MM.1S (cell line): ENCODE measurements around the gene NFE2L3.
A peak's percentile ranks its signal among the peaks of the same experiment; 100 is the strongest.

Experiments used
- DNase-seq: peaks from one replicate; pipeline ENCODE4 v3.0.0-alpha.2; 2015
- H2AFZ ChIP-seq: fragments of 300-600 bp; sonication (generic); 2 replicates; pipeline ENCODE4 v1.6.0; 2016; ENCODE audit warnings: antibody characterized with exemption, low read length
- H3F3A ChIP-seq: fragments of 300-600 bp; sonication (generic); 2 replicates; pipeline ENCODE4 v1.6.1; 2016; ENCODE audit warnings: mild to moderate bottlenecking, antibody characterized with exemption, low read length, moderate library complexity, mixed read lengths; ENCODE audit not compliant: insufficient read depth
- H3K27ac ChIP-seq: fragments of 300-600 bp; sonication (generic); 2 replicates; pipeline ENCODE4 v1.5.1; 2016; ENCODE audit warnings: mild to moderate bottlenecking, low read length
- H3K27me3 ChIP-seq: fragments of 300-600 bp; sonication (generic); replicated peaks from 2 replicates; pipeline ENCODE4 v1.6.0; 2016; ENCODE audit warnings: low read length; ENCODE audit not compliant: insufficient read depth
- H3K36me3 ChIP-seq: fragments of 300-600 bp; sonication (generic); replicated peaks from 2 replicates; pipeline ENCODE4 v1.6.1; 2016; ENCODE audit warnings: mild to moderate bottlenecking, low read length, mixed read lengths; ENCODE audit not compliant: insufficient read depth
- H3K4me1 ChIP-seq: fragments of 300-600 bp; sonication (generic); 2 replicates; pipeline ENCODE4 v1.6.1; 2016; ENCODE audit warnings: low read length, mixed read lengths
- H3K4me2 ChIP-seq: fragments of 300-600 bp; sonication (generic); 2 replicates; pipeline ENCODE4 v1.6.0; 2016; ENCODE audit warnings: low read depth, low read length
- H3K4me3 ChIP-seq: fragments of 300-600 bp; sonication (generic); 2 replicates; pipeline ENCODE4 v1.5.1; 2016; ENCODE audit warnings: low read length, mixed read lengths
- H3K79me2 ChIP-seq: fragments of 300-600 bp; sonication (generic); 2 replicates; pipeline ENCODE4 v1.6.1; 2016; ENCODE audit warnings: mixed run types, low read length, mixed read lengths
- H3K9ac ChIP-seq: fragments of 300-600 bp; sonication (generic); 2 replicates; pipeline ENCODE4 v1.6.1; 2016; ENCODE audit warnings: low read length, mixed read lengths
- H3K9me2 ChIP-seq: fragments of 300-600 bp; sonication (generic); replicated peaks from 2 replicates; pipeline ENCODE4 v1.6.1; 2016; ENCODE audit warnings: mild to moderate bottlenecking, low read length, mixed read lengths; ENCODE audit not compliant: insufficient read depth
- H3K9me3 ChIP-seq: fragments of 300-600 bp; sonication (generic); replicated peaks from 2 replicates; pipeline ENCODE4 v1.6.1; 2016; ENCODE audit warnings: mild to moderate bottlenecking, low read length, mixed read lengths; ENCODE audit not compliant: insufficient read depth
- H4K20me1 ChIP-seq: fragments of 300-600 bp; sonication (generic); 2 replicates; pipeline ENCODE4 v1.6.1; 2016; ENCODE audit warnings: mild to moderate bottlenecking, low read length, moderate library complexity, mixed read lengths; ENCODE audit not compliant: insufficient read depth
- CTCF ChIP-seq: fragments of 300-600 bp; sonication (generic); IDR thresholded peaks from 2 replicates; pipeline ENCODE4 v1.5.1; 2016; ENCODE audit warnings: antibody characterized with exemption, low read length, mixed read lengths
- EZH2 ChIP-seq: fragments of 300-600 bp; sonication (generic); optimal IDR thresholded peaks from 2 replicates; pipeline ENCODE3; 2017; ENCODE audit warnings: low read depth, mild to moderate bottlenecking, antibody characterized with exemption, low read length, mixed read lengths
- EZH2phosphoT487 ChIP-seq: fragments of 300-600 bp; sonication (generic); IDR thresholded peaks from 2 replicates; pipeline ENCODE4 v1.6.1; 2018; ENCODE audit warnings: antibody characterized with exemption, low read length

The NFE2L3 gene

GRCh38 chr7:26157520-26158105, 5.6 kb downstream of the NFE2L3 start:
- Histone ChIP-seq H3K27me3 (no peaks in the 10 kb centered on the region), H3K27ac (peak overlapping the region; percentile 84), H3K79me2 (peaks cover 91% of the 10 kb centered on the region), H3K36me3 (no peaks in the 10 kb centered on the region), H3F3A (peaks cover 41% of the 10 kb centered on the region), H3K4me2 (peak overlapping the region; percentile 85), H3K4me3 (peak overlapping the region; percentile 44), H3K9me2 (no peaks in the 10 kb centered on the region), H3K4me1 (peaks cover 43% of the 10 kb centered on the region), H2AFZ (no peak overlapping the region), H3K9me3 (no peaks in the 10 kb centered on the region), H4K20me1 (no peaks in the 10 kb centered on the region), H3K9ac (peak overlapping the region; percentile 43; the same call in 1 of the 2 replicates)
- no peak for DNase-seq
- TF ChIP-seq EZH2phosphoT487 = no peak
- no peak for TF ChIP-seq CTCF
- TF ChIP-seq EZH2 = no peak

GRCh38 chr7:26159243-26159642, 7.2 kb downstream of the NFE2L3 start:
- no peak overlapping the region for H3K9ac ChIP-seq
- H3K4me3 ChIP-seq = no peak overlapping the region
- no peak for DNase-seq
- peak overlapping the region; percentile 8; the same call in 1 of the 2 replicates for H3K4me2 ChIP-seq
- no peaks in the 10 kb centered on the region for H3K27me3 ChIP-seq
- H3K9me3 ChIP-seq = no peaks in the 10 kb centered on the region
- no peaks in the 10 kb centered on the region for H3K36me3 ChIP-seq
- peaks cover 41% of the 10 kb centered on the region for H3K4me1 ChIP-seq
- no peak overlapping the region for H3K27ac ChIP-seq
- no peaks in the 10 kb centered on the region for H4K20me1 ChIP-seq
- H2AFZ ChIP-seq = no peak overlapping the region
- peaks cover 88% of the 10 kb centered on the region for H3K79me2 ChIP-seq
- H3K9me2 ChIP-seq = no peaks in the 10 kb centered on the region
- TF ChIP-seq EZH2phosphoT487 = no peak
- no peak for TF ChIP-seq EZH2
- no peak for TF ChIP-seq CTCF
- H3F3A ChIP-seq = peaks cover 32% of the 10 kb centered on the region

- Histone ChIP-seq H3K9me3 (no peaks in the 10 kb centered on the region), H3K36me3 (no peaks in the 10 kb centered on the region), H3K4me3 (no peak overlapping the region), H2AFZ (no peak overlapping the region), H3K27me3 (no peaks in the 10 kb centered on the region), H3K4me1 (peaks cover 26% of the 10 kb centered on the region), H3F3A (peaks cover 20% of the 10 kb centered on the region), H4K20me1 (no peaks in the 10 kb centered on the region), H3K9me2 (no peaks in the 10 kb centered on the region), H3K4me2 (no peak overlapping the region), H3K79me2 (peaks cover 76% of the 10 kb centered on the region), H3K27ac (no peak overlapping the region), H3K9ac (no peak overlapping the region)
- no peak for TF ChIP-seq EZH2
- TF ChIP-seq CTCF = no peak
- no peak for TF ChIP-seq EZH2phosphoT487
- DNase-seq = no peak
Observed at GRCh38 chr7:26160896-26161295, 8.9 kb downstream of the NFE2L3 start.
